GM23338 (cell line): ENCODE data around the gene IQCK. TPM values are rescaled to one million over a fixed set of nuclear protein-coding genes. Genes with fewer than 3 reads are reported as not detected.

Source experiments
- ATAC-seq: fragments of 200-7000 bp; cut with Tn5 transposase; 3 replicates; pipeline ENCODE4 v1.9.1; 2020
- DNase-seq: peaks from one replicate; pipeline ENCODE4 v3.0.0-alpha.2; 2015; ENCODE audit warnings: low spot score
- H2AFZ ChIP-seq: fragments of 200-600 bp; sonication (generic); 2 replicates; pipeline ENCODE4 v1.8.0; 2016; ENCODE audit warnings: antibody characterized with exemption, mild to moderate bottlenecking, moderate library complexity
- H3F3A ChIP-seq: fragments of 200-600 bp; sonication (generic); replicated peaks from 2 replicates; pipeline ENCODE4 v1.8.0; 2017; ENCODE audit warnings: antibody characterized with exemption, mixed run types, low read depth
- H3K27ac ChIP-seq: fragments of 200-600 bp; sonication (generic); 2 replicates; pipeline ENCODE4 v1.6.1; 2016; ENCODE audit warnings: low read depth
- H3K27me3 ChIP-seq: fragments of 200-600 bp; sonication (generic); 2 replicates; pipeline ENCODE4 v1.8.0; 2016; ENCODE audit warnings: mild to moderate bottlenecking, mixed run types, moderate library complexity; ENCODE audit not compliant: insufficient read depth
- H3K36me3 ChIP-seq: fragments of 200-600 bp; sonication (generic); 2 replicates; pipeline ENCODE4 v1.8.0; 2016; ENCODE audit warnings: mild to moderate bottlenecking; ENCODE audit not compliant: insufficient read depth
- H3K4me1 ChIP-seq: fragments of 200-600 bp; sonication (generic); 2 replicates; pipeline ENCODE4 v1.8.0; 2016; ENCODE audit warnings: mild to moderate bottlenecking, moderate library complexity; ENCODE audit not compliant: insufficient read depth
- H3K4me2 ChIP-seq: fragments of 200-600 bp; sonication (generic); 2 replicates; pipeline ENCODE4 v1.7.1; 2017; ENCODE audit warnings: mixed run types
- H3K4me3 ChIP-seq: fragments of 200-600 bp; sonication (generic); 2 replicates; pipeline ENCODE4 v1.6.1; 2016; ENCODE audit warnings: mixed run types
- H3K79me2 ChIP-seq: fragments of 200-600 bp; sonication (generic); replicated peaks from 2 replicates; pipeline ENCODE4 v1.8.0; 2017; ENCODE audit warnings: mild to moderate bottlenecking; ENCODE audit not compliant: insufficient read depth
- H3K9me2 ChIP-seq: fragments of 200-600 bp; sonication (generic); 2 replicates; pipeline ENCODE4 v1.8.0; 2017; ENCODE audit not compliant: insufficient read depth
- H4K20me1 ChIP-seq: fragments of 200-600 bp; sonication (generic); replicated peaks from 2 replicates; pipeline ENCODE4 v1.8.0; 2017; ENCODE audit warnings: mild to moderate bottlenecking; ENCODE audit not compliant: insufficient read depth
- H3K27ac Mint-ChIP-seq: 2 replicates; pipeline ENCODE4 v1.8.0; 2020; ENCODE audit warnings: inconsistent platforms, mild to moderate bottlenecking, moderate library complexity, mixed read lengths
- H3K27me3 Mint-ChIP-seq: 3 replicates; pipeline ENCODE4 v1.8.0; 2022; ENCODE audit warnings: low read depth, mild to moderate bottlenecking, moderate library complexity, mixed read lengths, inconsistent platforms; ENCODE audit not compliant: insufficient read depth, poor library complexity
- H3K36me3 Mint-ChIP-seq: 3 replicates; pipeline ENCODE4 v1.8.0; 2021; ENCODE audit warnings: low read depth, mild to moderate bottlenecking, inconsistent platforms, moderate library complexity, mixed read lengths
- H3K4me1 Mint-ChIP-seq: 3 replicates; pipeline ENCODE4 v1.8.0; 2020; ENCODE audit warnings: mild to moderate bottlenecking, inconsistent platforms, mixed read lengths
- H3K4me3 Mint-ChIP-seq: 3 replicates; pipeline ENCODE4 v1.8.0; 2021; ENCODE audit warnings: moderate library complexity, mild to moderate bottlenecking, inconsistent platforms, mixed read lengths
- H3K9me3 Mint-ChIP-seq: 3 replicates; pipeline ENCODE4 v1.8.0; 2020; ENCODE audit warnings: moderate library complexity, mild to moderate bottlenecking, inconsistent platforms, mixed read lengths
- ETS1 ChIP-seq: IDR thresholded peaks from 2 replicates; pipeline ENCODE4 v1.6.1; 2016; ENCODE audit warnings: antibody characterized with exemption
- JUNB ChIP-seq: IDR thresholded peaks from one replicate; pipeline ENCODE4 v1.6.1; 2016; ENCODE audit warnings: antibody characterized with exemption; ENCODE audit not compliant: unreplicated experiment
- NANOG ChIP-seq: IDR thresholded peaks from 2 replicates; pipeline ENCODE4 v1.6.1; 2016; ENCODE audit warnings: antibody characterized with exemption, borderline replicate concordance
- REST ChIP-seq: IDR thresholded peaks from one replicate; pipeline ENCODE4 v1.6.1; 2018; ENCODE audit warnings: antibody characterized with exemption; ENCODE audit not compliant: unreplicated experiment
- ZNF114 ChIP-seq: fragments of 250-450 bp; sonication (Bioruptor Pico); IDR thresholded peaks from 2 replicates; pipeline ENCODE4 v1.5.0; 2020; ENCODE audit warnings: mild to moderate bottlenecking, moderate library complexity
- ZNF462 ChIP-seq: fragments of 250-450 bp; sonication (Bioruptor Pico); IDR thresholded peaks from 2 replicates; pipeline ENCODE4 v1.5.0; 2020; ENCODE audit warnings: mild to moderate bottlenecking, moderate library complexity
- polyA plus RNA-seq: library from polyadenylated mRNA; unstranded; fragments of >200 nt; fragmentation: Nextera tagmentation; extraction: Ambion mirVana; gene quantifications from 2 replicates; pipeline ENCODE4 v1.2.1, GENCODE V29; 2016
- total RNA-seq: library from RNA; depleted of rRNA; stranded (reverse); fragments of >200 nt; shearing (Covaris generic); gene quantifications from 2 replicates; pipeline ENCODE4 v1.2.3, GENCODE V29; 2014

Gene IQCK
- total and polyA plus RNA-seq, 2 experiments from 2014 or later, result 7.6 to 10.0 TPM

GRCh38 chr16:19874851-19875546 lies 156.9 kb downstream of the IQCK start (continued):
- no peak for TF ChIP-seq ZNF462 (CRISPR knock-in tag)

- peaks cover 45% of the 10 kb centered on the region for H3K4me1 Mint-ChIP-seq
- peak overlapping the region; percentile 51; the same call in 1 of the 2 replicates for H3K4me2 ChIP-seq
- ATAC-seq, result peak; percentile 9; the same call in 1 of the 3 replicates
- no peak overlapping the region for H3K4me3 ChIP-seq
- H3F3A ChIP-seq, result peaks cover 2% of the 10 kb centered on the region; the same call in 1 of the 2 replicates
- no peaks in the 10 kb centered on the region for H3K27me3 ChIP-seq
- H3K27me3 Mint-ChIP-seq, result peaks cover 14% of the 10 kb centered on the region
- peak overlapping the region; percentile 66; the same call in 1 of the 2 replicates for H3K27ac ChIP-seq
- peaks cover 35% of the 10 kb centered on the region for H4K20me1 ChIP-seq
- H3K9me3 Mint-ChIP-seq, result no peaks in the 10 kb centered on the region
- H3K4me1 ChIP-seq, result peaks cover 49% of the 10 kb centered on the region
- peaks cover 97% of the 10 kb centered on the region for H3K79me2 ChIP-seq
- peaks cover 5% of the 10 kb centered on the region for H3K36me3 ChIP-seq
- no peak overlapping the region for H3K4me3 Mint-ChIP-seq
- peaks cover 76% of the 10 kb centered on the region for H3K36me3 Mint-ChIP-seq
- H2AFZ ChIP-seq, result no peak overlapping the region
- peak overlapping the region; percentile 31; the same call in 1 of the 2 replicates for H3K27ac Mint-ChIP-seq
- H3K9me2 ChIP-seq, result no peaks in the 10 kb centered on the region
- TF ChIP-seq ETS1 (no peak), REST (no peak), NANOG (no peak), JUNB (no peak), ZNF114 (CRISPR knock-in tag) (no peak)
- no peak for DNase-seq
These were observed 157.8 kb downstream of the IQCK start for GRCh38 chr16:19875900-19876299.
